ENCODE data around the gene SCN1B.

Gene SCN1B

DNA sequence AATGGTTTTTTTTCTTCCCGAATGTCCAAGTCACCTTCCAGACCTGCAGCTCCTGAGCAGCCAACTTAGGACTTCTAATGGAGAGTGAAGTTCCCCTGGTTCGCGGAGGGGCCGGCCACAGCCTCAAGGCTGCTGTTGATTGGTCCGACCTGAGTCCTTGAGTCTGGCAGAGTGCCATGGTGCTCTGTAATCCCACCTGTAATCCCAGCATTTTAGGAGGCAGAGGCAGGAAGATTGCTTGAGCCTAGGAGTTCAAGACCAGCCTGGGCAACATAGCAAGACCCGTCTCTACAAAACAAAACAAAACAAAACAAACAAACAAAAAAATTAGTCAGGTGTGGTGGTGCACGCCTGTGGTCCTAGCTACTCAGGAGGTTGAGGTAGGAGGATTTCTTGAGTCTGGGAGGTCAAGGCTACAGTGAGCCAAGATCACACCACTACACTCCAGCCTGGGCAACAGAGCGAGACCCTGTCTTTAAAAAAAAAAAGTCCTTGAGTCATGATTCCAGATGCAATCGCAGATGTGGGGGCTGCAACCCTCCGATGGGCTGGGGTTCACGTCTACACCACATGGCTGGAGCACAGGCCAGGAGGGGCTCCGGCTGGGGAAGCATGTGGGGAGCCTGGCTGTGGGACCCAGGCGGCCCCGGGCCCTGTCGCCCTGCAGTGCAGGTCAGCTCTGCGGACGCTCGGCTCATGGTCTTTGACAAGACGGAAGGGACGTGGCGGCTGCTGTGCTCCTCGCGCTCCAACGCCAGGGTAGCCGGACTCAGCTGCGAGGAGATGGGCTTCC lies 28.9 kb downstream of the SCN1B start:
- DNase-seq = no peak

GRCh38 chr19:35059799-35060091 lies 29.5 kb downstream of the SCN1B start:
- no peak for DNase-seq

- no peak for DNase-seq
Observed at GRCh38 chr19:35060160-35060855, 30.0 kb downstream of the SCN1B start.

DNA sequence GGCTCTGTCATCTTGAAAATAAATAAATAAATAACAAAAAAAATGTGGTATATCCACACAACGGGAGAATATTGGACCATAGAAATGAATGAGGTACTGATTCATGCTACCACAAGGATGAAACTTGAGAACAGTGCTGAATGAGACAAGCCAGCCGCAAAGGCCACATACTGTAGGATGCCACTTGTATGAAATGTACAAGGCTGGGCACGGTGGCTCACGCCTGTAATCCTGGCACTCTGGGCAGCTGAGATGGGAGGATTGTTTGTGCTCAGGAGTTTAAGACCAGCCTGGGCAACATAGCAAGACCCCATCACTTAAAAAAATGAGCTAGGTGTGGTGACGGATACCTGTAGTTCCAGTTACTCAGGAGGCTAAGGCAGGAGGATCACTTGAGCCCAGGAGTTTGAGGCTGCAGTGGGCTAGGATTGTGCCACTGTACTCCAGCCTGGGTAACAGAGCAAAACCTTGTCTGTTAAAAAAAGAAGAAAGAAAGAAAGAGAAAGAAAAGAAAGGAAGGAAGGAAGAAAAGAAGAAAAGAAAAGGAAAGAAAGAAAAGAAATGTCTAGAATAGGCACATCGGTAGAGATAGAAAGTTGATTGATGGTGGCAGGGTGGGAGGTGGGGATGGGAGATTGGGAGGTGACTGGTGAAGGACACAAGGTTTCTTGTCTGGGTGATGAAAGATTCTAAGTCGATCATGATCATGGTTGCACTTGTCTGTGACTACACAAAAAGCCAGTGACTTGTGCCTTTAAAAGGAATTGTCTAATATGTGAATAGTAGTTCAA lies 31.5 kb downstream of the SCN1B start:
- DNase-seq = no peak

DNA sequence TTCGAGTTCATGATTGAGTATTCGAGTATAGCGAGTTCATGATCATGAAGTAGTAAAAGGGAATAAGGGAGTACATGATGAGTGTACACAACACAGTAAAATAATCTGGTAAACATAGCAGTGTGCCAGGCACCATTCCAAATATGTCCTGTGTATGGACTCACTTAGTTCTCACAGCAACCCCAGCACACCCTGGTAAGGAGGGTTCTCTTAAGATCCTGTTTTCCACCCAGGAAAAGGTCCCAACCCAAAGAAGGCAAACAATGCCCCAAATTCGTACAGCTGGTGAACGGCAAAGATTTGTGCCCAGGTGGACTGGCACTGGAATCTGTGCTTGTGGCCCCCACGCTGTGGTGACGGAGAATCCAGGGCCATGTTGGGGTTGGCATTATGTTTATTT lies 32.7 kb downstream of the SCN1B start:
- no peak for DNase-seq

DNA sequence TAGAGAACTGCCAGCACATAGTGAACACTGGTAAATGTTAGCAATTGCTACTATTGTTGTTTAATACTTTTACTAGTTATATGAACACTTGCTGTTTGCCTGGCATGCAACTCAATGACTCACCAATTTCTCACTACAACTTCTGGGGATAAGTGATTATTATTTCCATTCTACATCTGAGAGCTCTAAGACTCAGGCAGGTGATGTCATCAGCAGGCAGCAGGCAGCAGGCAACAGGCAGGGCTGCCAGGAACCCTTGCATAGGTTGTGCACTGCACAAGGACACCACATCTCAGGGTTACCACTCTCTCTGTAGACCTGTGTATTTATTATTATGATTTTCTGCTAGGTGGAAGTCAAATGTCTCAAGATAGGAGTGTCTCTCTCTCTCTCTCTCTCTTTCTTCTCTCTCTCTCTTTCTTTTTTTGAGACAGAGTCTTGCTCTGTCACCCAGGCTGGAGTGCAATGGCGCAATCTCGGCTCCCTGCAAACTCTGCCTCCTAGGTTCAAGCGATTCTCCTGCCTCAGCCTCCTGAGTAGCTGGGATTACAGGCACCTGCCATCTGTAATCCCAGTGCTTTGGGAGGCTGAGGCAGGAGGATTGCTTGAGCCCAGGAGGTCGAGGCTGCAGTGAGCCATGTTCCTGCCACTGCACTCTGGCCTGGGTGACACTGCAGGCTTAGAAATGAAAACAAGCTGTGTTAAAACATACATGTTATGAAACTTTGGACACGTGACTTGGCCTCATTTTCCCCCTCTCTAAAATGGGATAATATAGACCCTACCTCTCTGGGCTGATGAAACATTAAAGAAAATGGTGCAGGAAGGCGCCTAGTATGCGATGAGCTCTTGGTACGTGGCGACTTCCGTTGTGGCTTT lies 33.9 kb downstream of the SCN1B start:
- no peak for DNase-seq

GRCh38 chr19:35065574-35065973 lies 35.3 kb downstream of the SCN1B start:
- no peak for DNase-seq

GRCh38 chr19:35066121-35066520 lies 35.9 kb downstream of the SCN1B start:
- DNase-seq = no peak

DNA sequence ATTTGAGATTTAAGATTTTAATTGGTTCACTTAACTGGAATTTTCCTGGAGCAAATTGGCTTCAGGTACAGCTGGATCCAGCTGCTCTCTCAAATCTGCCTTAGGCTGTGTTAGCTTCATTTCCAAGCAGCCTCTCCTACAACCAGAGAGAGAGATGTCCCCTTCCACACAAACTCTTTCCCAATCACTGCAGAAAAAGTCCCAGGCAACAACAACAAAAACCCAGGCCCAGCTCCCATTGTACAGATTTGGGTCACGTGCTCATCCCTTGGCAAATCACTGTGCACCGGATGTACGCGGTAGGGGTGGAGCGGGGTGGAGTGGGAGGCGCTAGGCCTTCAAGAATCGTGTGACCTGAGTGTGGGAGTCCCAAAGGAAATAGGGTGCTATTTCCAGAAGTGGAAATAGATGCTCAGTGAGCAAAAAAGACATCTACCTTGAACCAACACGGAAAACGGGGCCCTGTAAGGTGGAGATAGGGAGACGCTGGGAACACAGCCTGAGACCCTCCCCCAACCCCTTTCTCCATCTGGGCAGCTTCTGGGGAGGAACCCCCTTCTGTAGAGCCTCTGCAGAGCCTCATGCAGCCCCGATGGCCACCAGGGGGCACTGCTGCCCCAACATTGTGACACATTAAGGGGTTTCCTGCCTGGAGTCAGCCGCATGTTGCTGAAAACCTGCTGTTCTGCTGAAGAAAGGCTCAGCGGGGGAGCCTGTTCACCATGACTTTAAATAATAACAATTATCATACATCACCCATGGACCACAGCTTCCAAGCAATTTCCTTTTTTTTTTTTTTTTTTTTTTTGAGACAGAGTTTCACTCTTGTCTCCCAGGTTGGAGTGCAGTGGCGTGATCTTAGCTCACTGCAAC lies 36.7 kb downstream of the SCN1B start:
- DNase-seq = peak; percentile 88 to 90

GRCh38 chr19:35068941-35069634 lies 38.8 kb downstream of the SCN1B start:
- DNase-seq = no peak

DNA sequence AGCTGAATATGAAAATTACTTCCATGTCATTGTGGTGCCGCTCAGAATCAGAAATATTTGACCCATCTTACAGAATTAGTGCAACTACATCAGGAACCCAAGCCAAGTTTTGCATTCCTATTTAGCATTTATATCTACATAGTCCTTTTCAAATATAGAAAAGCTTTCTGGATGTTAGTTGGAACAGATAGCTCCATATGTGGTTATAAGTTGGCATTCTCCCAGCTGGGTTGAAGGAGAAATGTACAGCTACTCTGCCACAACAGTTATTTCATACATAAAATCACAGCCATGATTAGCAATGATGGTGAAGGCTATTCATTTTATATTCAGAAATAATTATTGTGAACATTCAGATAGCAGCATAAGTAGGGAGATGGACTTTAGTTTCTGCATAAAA lies 39.4 kb downstream of the SCN1B start:
- DNase-seq = no peak

GRCh38 chr19:35070471-35070870 lies 40.2 kb downstream of the SCN1B start:
- no peak for DNase-seq

DNA sequence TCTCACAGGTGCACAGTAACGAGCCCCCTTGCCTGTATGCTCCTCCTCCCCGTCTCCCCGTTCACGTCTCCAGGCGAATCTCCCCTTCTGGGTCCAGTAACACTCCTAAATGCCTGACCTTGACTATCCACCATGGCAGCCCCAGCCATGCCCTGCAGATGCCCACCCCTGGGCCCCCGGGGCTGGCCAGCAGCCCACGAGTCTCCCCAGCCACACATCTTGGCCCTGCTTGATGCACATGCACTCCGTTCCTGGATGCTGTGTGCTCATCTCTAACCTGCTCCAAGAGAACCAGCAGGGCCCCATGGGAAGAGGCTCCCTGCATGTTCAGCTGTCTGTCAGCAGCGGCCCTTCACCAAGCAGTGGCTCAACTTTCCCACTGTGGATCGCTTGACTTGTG lies 43.2 kb downstream of the SCN1B start:
- no peak for DNase-seq

GRCh38 chr19:35073941-35074340 lies 43.7 kb downstream of the SCN1B start:
- no peak for DNase-seq

GRCh38 chr19:35074426-35075201 lies 44.3 kb downstream of the SCN1B start:
- DNase-seq = no peak

DNA sequence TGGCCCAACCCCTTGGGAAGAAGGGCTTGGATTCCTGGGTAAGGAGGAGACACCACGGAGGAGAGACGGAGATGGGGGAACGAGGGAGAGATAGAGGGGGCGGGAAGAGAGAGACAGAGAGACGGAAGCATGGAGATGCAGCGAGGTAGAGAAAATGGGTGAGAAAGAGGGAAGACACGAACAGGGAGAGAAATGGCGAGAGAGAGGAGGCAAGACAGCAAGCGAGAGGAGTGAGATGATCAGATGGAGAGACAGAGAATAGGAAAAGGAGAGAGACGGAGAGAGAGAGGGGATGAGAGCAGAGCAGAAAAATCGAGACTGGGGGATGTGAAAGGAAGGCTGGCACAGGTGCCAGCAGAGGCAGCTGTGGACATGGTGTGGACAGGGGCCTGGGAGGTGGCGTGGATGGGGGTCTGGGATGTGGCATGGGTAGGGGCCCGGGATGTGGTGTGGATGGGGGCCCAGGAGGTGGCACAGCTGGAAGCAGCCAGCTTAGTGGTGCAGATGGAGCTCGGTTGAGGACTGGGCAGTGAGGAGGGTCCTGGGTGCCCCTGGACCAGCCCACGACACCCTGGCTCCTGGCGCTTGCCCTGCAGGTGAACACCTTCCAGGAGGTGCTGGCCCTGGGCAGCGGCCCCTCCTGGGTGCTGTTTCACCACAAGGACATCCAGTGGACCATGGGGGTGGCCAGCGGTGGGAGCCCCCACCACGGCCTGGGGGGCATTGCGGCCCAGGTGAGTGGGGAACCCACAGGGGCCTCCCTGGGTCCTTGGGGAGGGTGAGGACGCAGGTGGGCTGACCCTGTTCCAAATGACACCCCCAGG lies 45.1 kb downstream of the SCN1B start:
- no peak for DNase-seq

DNA sequence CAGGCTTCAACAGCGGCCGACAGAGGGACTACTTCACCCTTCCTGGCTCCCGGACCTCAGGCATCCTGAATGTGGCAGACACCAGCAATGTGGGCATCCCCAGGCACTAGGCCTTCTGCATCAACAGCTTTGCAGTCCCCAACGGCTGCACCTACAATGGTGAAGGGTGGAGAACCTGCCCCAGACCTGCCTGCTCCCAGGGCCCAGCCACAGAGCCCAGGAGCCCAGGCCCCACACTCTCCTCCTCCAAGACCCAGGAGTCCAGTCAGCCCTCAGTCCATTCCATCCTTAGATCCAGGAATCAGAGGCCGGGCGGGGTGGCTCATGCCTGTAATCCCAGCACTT lies 45.7 kb downstream of the SCN1B start:
- DNase-seq = no peak

- DNase-seq = no peak
Observed at GRCh38 chr19:35076657-35077056, 46.4 kb downstream of the SCN1B start.

- DNase-seq = no peak
Observed at GRCh38 chr19:35077411-35078223, 47.3 kb downstream of the SCN1B start.

All from activated CD4-positive, alpha-beta T cell treated with anti-CD3 and anti-CD28 coated beads, Interleukin-2, amount 50 U/mL, for 4 hours (primary cell).